MM.1S (cell line): ENCODE results near the gene EIF2A.

Experiments
- DNase-seq: peaks from one replicate; pipeline ENCODE4 v3.0.0-alpha.2; 2015
- H2AFZ ChIP-seq: fragments of 300-600 bp; sonication (generic); 2 replicates; pipeline ENCODE4 v1.6.0; 2016; ENCODE audit warnings: antibody characterized with exemption, low read length
- H3F3A ChIP-seq: fragments of 300-600 bp; sonication (generic); 2 replicates; pipeline ENCODE4 v1.6.1; 2016; ENCODE audit warnings: mild to moderate bottlenecking, antibody characterized with exemption, low read length, moderate library complexity, mixed read lengths; ENCODE audit not compliant: insufficient read depth
- H3K27ac ChIP-seq: fragments of 300-600 bp; sonication (generic); 2 replicates; pipeline ENCODE4 v1.5.1; 2016; ENCODE audit warnings: mild to moderate bottlenecking, low read length
- H3K27me3 ChIP-seq: fragments of 300-600 bp; sonication (generic); replicated peaks from 2 replicates; pipeline ENCODE4 v1.6.0; 2016; ENCODE audit warnings: low read length; ENCODE audit not compliant: insufficient read depth
- H3K36me3 ChIP-seq: fragments of 300-600 bp; sonication (generic); replicated peaks from 2 replicates; pipeline ENCODE4 v1.6.1; 2016; ENCODE audit warnings: mild to moderate bottlenecking, low read length, mixed read lengths; ENCODE audit not compliant: insufficient read depth
- H3K4me1 ChIP-seq: fragments of 300-600 bp; sonication (generic); 2 replicates; pipeline ENCODE4 v1.6.1; 2016; ENCODE audit warnings: low read length, mixed read lengths
- H3K4me2 ChIP-seq: fragments of 300-600 bp; sonication (generic); 2 replicates; pipeline ENCODE4 v1.6.0; 2016; ENCODE audit warnings: low read depth, low read length
- H3K4me3 ChIP-seq: fragments of 300-600 bp; sonication (generic); 2 replicates; pipeline ENCODE4 v1.5.1; 2016; ENCODE audit warnings: low read length, mixed read lengths
- H3K79me2 ChIP-seq: fragments of 300-600 bp; sonication (generic); 2 replicates; pipeline ENCODE4 v1.6.1; 2016; ENCODE audit warnings: mixed run types, low read length, mixed read lengths
- H3K9ac ChIP-seq: fragments of 300-600 bp; sonication (generic); 2 replicates; pipeline ENCODE4 v1.6.1; 2016; ENCODE audit warnings: low read length, mixed read lengths
- H3K9me2 ChIP-seq: fragments of 300-600 bp; sonication (generic); replicated peaks from 2 replicates; pipeline ENCODE4 v1.6.1; 2016; ENCODE audit warnings: mild to moderate bottlenecking, low read length, mixed read lengths; ENCODE audit not compliant: insufficient read depth
- H3K9me3 ChIP-seq: fragments of 300-600 bp; sonication (generic); replicated peaks from 2 replicates; pipeline ENCODE4 v1.6.1; 2016; ENCODE audit warnings: mild to moderate bottlenecking, low read length, mixed read lengths; ENCODE audit not compliant: insufficient read depth
- H4K20me1 ChIP-seq: fragments of 300-600 bp; sonication (generic); 2 replicates; pipeline ENCODE4 v1.6.1; 2016; ENCODE audit warnings: mild to moderate bottlenecking, low read length, moderate library complexity, mixed read lengths; ENCODE audit not compliant: insufficient read depth
- CTCF ChIP-seq: fragments of 300-600 bp; sonication (generic); IDR thresholded peaks from 2 replicates; pipeline ENCODE4 v1.5.1; 2016; ENCODE audit warnings: antibody characterized with exemption, low read length, mixed read lengths
- EZH2 ChIP-seq: fragments of 300-600 bp; sonication (generic); optimal IDR thresholded peaks from 2 replicates; pipeline ENCODE3; 2017; ENCODE audit warnings: low read depth, mild to moderate bottlenecking, antibody characterized with exemption, low read length, mixed read lengths
- EZH2phosphoT487 ChIP-seq: fragments of 300-600 bp; sonication (generic); IDR thresholded peaks from 2 replicates; pipeline ENCODE4 v1.6.1; 2018; ENCODE audit warnings: antibody characterized with exemption, low read length

Gene EIF2A

GRCh38 chr3:150589759-150590158 lies 43.2 kb downstream of the EIF2A start:
- no peaks in the 10 kb centered on the region for H3K9me2 ChIP-seq
- H3K9me3 ChIP-seq = no peaks in the 10 kb centered on the region
- H3K9ac ChIP-seq = no peak overlapping the region
- 0 out of 2 replicates have a peak, but pooled peaks cover 13% of the 10 kb centered on the region for H3F3A ChIP-seq
- no peak overlapping the region for H2AFZ ChIP-seq
- no peak overlapping the region for H3K4me3 ChIP-seq
- no peak for DNase-seq
- TF ChIP-seq CTCF = no peak
- TF ChIP-seq EZH2phosphoT487 = no peak
- no peak for TF ChIP-seq EZH2
- no peaks in the 10 kb centered on the region for H4K20me1 ChIP-seq
- H3K27me3 ChIP-seq = no peaks in the 10 kb centered on the region
- no peak overlapping the region for H3K27ac ChIP-seq
- peaks cover 2% of the 10 kb centered on the region; the same call in 1 of the 2 replicates for H3K36me3 ChIP-seq
- H3K4me1 ChIP-seq = peaks cover 15% of the 10 kb centered on the region
- peaks cover 93% of the 10 kb centered on the region for H3K79me2 ChIP-seq
- no peak overlapping the region for H3K4me2 ChIP-seq

GRCh38 chr3:150594150-150594549 lies 47.6 kb downstream of the EIF2A start:
- DNase-seq = no peak
- H3K27ac ChIP-seq = no peak overlapping the region
- H2AFZ ChIP-seq = no peak overlapping the region
- no peak overlapping the region for H3K9ac ChIP-seq
- H3K4me2 ChIP-seq = no peak overlapping the region
- no peaks in the 10 kb centered on the region for H4K20me1 ChIP-seq
- no peaks in the 10 kb centered on the region for H3K9me3 ChIP-seq
- peaks cover 22% of the 10 kb centered on the region for H3K4me1 ChIP-seq
- TF ChIP-seq EZH2phosphoT487 = no peak
- no peak for TF ChIP-seq EZH2
- TF ChIP-seq CTCF = no peak
- H3K27me3 ChIP-seq = no peaks in the 10 kb centered on the region
- no peaks in the 10 kb centered on the region for H3K9me2 ChIP-seq
- H3F3A ChIP-seq = peaks cover 20% of the 10 kb centered on the region
- H3K79me2 ChIP-seq = peaks cover 87% of the 10 kb centered on the region
- H3K4me3 ChIP-seq = no peak overlapping the region
- H3K36me3 ChIP-seq = 0 out of 2 replicates have a peak, but pooled peaks cover 3% of the 10 kb centered on the region

GRCh38 chr3:150597646-150598045 lies 51.1 kb downstream of the EIF2A start:
- Histone ChIP-seq H3K27ac (peak overlapping the region; percentile 92), H3F3A (peaks cover 33% of the 10 kb centered on the region), H3K9me2 (no peaks in the 10 kb centered on the region), H3K36me3 (0 out of 2 replicates have a peak, but pooled peaks cover 3% of the 10 kb centered on the region), H3K9ac (peak overlapping the region; percentile 69; the same call in 1 of the 2 replicates), H3K4me1 (peaks cover 32% of the 10 kb centered on the region), H3K27me3 (no peaks in the 10 kb centered on the region), H2AFZ (no peak overlapping the region), H3K79me2 (peaks cover 92% of the 10 kb centered on the region), H3K4me3 (peak overlapping the region; percentile 37), H4K20me1 (no peaks in the 10 kb centered on the region), H3K9me3 (no peaks in the 10 kb centered on the region), H3K4me2 (peak overlapping the region; percentile 82)
- no peak for TF ChIP-seq CTCF
- no peak for TF ChIP-seq EZH2
- TF ChIP-seq EZH2phosphoT487 = no peak
- DNase-seq = no peak
